Measurements from ENCODE around the gene ANXA1.

DNA sequence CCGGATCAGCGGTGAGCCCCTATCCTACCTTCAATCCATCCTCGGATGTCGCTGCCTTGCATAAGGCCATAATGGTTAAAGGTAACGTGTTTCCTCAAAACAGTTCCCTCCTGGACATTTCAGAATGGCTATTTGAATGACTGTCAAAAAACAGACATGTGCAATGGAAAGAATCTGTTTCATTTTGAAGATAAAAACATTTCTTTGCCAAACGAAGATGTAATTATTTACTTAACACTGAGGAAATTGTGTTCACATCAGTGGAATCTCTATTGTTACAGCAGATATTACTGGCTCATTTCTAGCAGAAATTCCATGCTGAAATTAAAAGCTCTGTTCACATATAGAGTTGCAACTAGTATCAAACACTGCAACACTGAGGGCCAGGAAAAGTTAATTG is 7.1 kb downstream of the ANXA1 start:
- TF ChIP-seq, protein P1, sequence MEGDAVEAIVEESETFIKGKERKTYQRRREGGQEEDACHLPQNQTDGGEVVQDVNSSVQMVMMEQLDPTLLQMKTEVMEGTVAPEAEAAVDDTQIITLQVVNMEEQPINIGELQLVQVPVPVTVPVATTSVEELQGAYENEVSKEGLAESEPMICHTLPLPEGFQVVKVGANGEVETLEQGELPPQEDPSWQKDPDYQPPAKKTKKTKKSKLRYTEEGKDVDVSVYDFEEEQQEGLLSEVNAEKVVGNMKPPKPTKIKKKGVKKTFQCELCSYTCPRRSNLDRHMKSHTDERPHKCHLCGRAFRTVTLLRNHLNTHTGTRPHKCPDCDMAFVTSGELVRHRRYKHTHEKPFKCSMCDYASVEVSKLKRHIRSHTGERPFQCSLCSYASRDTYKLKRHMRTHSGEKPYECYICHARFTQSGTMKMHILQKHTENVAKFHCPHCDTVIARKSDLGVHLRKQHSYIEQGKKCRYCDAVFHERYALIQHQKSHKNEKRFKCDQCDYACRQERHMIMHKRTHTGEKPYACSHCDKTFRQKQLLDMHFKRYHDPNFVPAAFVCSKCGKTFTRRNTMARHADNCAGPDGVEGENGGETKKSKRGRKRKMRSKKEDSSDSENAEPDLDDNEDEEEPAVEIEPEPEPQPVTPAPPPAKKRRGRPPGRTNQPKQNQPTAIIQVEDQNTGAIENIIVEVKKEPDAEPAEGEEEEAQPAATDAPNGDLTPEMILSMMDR (IDR thresholded peaks at IDR 0.05) = no peak
- no peak for TF ChIP-seq ZFX (IDR thresholded peaks at IDR 0.05; ENCODE audit: borderline replicate concordance)
